ENCODE results near the gene UMODL1.

- TF ChIP-seq GATA2 (IDR thresholded peaks at IDR 0.05; ENCODE audit: low read depth, low read length) (no peak), GATA3 (IDR thresholded peaks at IDR 0.05; ENCODE audit: low read depth, low read length) (no peak)
Observed at GRCh38 chr21:42060166-42060565, 11.0 kb upstream of the UMODL1 start.

Measured in SH-SY5Y (cell line).